Caco-2 (cell line): ENCODE data around the gene GNAO1. TPM values are rescaled to one million over a fixed set of nuclear protein-coding genes. Genes with fewer than 3 reads are reported as not detected.

Source experiments
- BruUV-seq: library from RNA; stranded (reverse); fragments of 400-500 nt; replicated peaks from 2 replicates; lab custom pipeline; 2021; lab: Mats Ljungman, UMichigan
- CTCF ChIA-PET: fragments of 300-600 bp; sonication (Branson Sonifier 250); formaldehyde crosslinking; loops from one replicate; lab custom pipeline; 2022; ENCODE audit warnings: antibody characterized with exemption; lab: Charles Lee
- POLR2A ChIA-PET: fragments of 300-600 bp; sonication (Branson Sonifier 250); formaldehyde crosslinking; loops from one replicate; lab custom pipeline; 2022; ENCODE audit warnings: antibody characterized with exemption; lab: Charles Lee
- DNase-seq, 2 experiments: peaks; one replicate each; pipeline versions ENCODE4 v3.0.0 to v3.0.0-alpha.2; 2020 to 2022
- H3K27me3 ChIP-seq: replicated peaks from 2 replicates; pipeline ENCODE4 v1.6.0; 2011; ENCODE audit warnings: low read length; ENCODE audit not compliant: control insufficient read depth, insufficient read depth
- H3K36me3 ChIP-seq: 2 replicates; pipeline ENCODE4 v1.5.1; 2011; ENCODE audit warnings: low read length; ENCODE audit not compliant: control insufficient read depth, insufficient read depth
- H3K4me1 ChIP-seq: fragments of 250-450 bp; sonication (Bioruptor Pico); 2 replicates; pipeline ENCODE4 v1.5.1; 2020; ENCODE audit warnings: mild to moderate bottlenecking
- H3K4me3 ChIP-seq: 2 replicates; pipeline ENCODE4 v1.5.1; 2011; ENCODE audit warnings: low read depth, mild to moderate bottlenecking, control low read depth, low read length
- H3K9me3 ChIP-seq: fragments of 250-450 bp; sonication (Bioruptor Pico); 2 replicates; pipeline ENCODE4 v1.5.1; 2020; ENCODE audit warnings: mild to moderate bottlenecking, moderate library complexity
- H3K27ac Mint-ChIP-seq: one replicate; pipeline ENCODE4 v1.8.0; 2022; ENCODE audit warnings: mixed read lengths; ENCODE audit not compliant: unreplicated experiment
- H3K27me3 Mint-ChIP-seq: one replicate; pipeline ENCODE4 v1.8.0; 2022; ENCODE audit warnings: mixed read lengths; ENCODE audit not compliant: insufficient read depth, unreplicated experiment
- H3K36me3 Mint-ChIP-seq: one replicate; pipeline ENCODE4 v1.8.0; 2022; ENCODE audit warnings: mild to moderate bottlenecking, mixed read lengths; ENCODE audit not compliant: insufficient read depth, unreplicated experiment
- H3K4me1 Mint-ChIP-seq: one replicate; pipeline ENCODE4 v1.8.0; 2022; ENCODE audit warnings: low read depth, mixed read lengths; ENCODE audit not compliant: unreplicated experiment
- H3K4me3 Mint-ChIP-seq: one replicate; pipeline ENCODE4 v1.8.0; 2022; ENCODE audit warnings: mild to moderate bottlenecking, moderate library complexity, mixed read lengths; ENCODE audit not compliant: unreplicated experiment
- H3K9me3 Mint-ChIP-seq: one replicate; pipeline ENCODE4 v1.8.0; 2022; ENCODE audit warnings: mixed read lengths; ENCODE audit not compliant: unreplicated experiment
- CTCF ChIP-seq, 2 experiments: fragments of 200-600 bp in 1 of 2; IDR thresholded peaks; 1 replicate in 1 of 2; 2 replicates in 1 of 2; pipeline versions ENCODE4 v1.5.1 to v1.8.0; 2011 to 2022; ENCODE audit warnings: antibody characterized with exemption in 1 of 2, control low read depth in 1 of 2, inconsistent platforms in 1 of 2, low read depth in 1 of 2, low read length in 1 of 2, mild to moderate bottlenecking in 1 of 2, moderate library complexity in 1 of 2; ENCODE audit not compliant: insufficient read depth in 1 of 2, severe bottlenecking in 1 of 2, unreplicated experiment in 1 of 2
- intact Hi-C: fragments of 100-400 bp; cut with micrococcal nuclease; formaldehyde crosslinking; loops from one replicate; pipeline ENCODE4 v1.10.0; 2022; ENCODE audit not compliant: unreplicated experiment
- total RNA-seq: library from RNA; stranded (reverse); gene quantifications from 2 replicates; pipeline ENCODE4 v1.2.3, GENCODE V29; 2022

GNAO1 gene
- total RNA-seq, 1 experiment from 2014 or later, result 3.2 TPM

- Histone ChIP-seq H3K4me3 (no peak overlapping the region), H3K36me3 (no peaks in the 10 kb centered on the region), H3K4me1 (peaks cover 6% of the 10 kb centered on the region), H3K27me3 (no peaks in the 10 kb centered on the region), H3K9me3 (peaks cover 12% of the 10 kb centered on the region; the same call in 1 of the 2 replicates)
- CTCF ChIA-PET, result no interaction called here
- POLR2A ChIA-PET, result no interaction called here
- Mint-ChIP-seq H3K4me1 (no peaks in the 10 kb centered on the region), H3K9me3 (peaks cover 17% of the 10 kb centered on the region), H3K36me3 (no peaks in the 10 kb centered on the region), H3K27me3 (no peaks in the 10 kb centered on the region), H3K4me3 (no peak overlapping the region), H3K27ac (no peak overlapping the region)
- no peak for TF ChIP-seq CTCF (IDR thresholded peaks at IDR 0.05; ENCODE audit: insufficient read depth in 1 of 2, low read depth in 1 of 2, low read length in 1 of 2, severe bottlenecking in 1 of 2, unreplicated experiment in 1 of 2)
- no peak for DNase-seq
- intact Hi-C loops, result no loop called here
- no TSS peak for BruUV-seq
Observed at GRCh38 chr16:56274369-56274768, 83.1 kb downstream of the GNAO1 start.

- Mint-ChIP-seq H3K9me3 (peaks cover 17% of the 10 kb centered on the region), H3K27ac (no peak overlapping the region)
Observed at GRCh38 chr16:56275076-56275475, 83.8 kb downstream of the GNAO1 start.

GRCh38 chr16:56275801-56276200 lies 84.5 kb downstream of the GNAO1 start:
- CTCF ChIA-PET, result no interaction called here
- Mint-ChIP-seq H3K27me3 (no peaks in the 10 kb centered on the region), H3K27ac (no peak overlapping the region), H3K4me1 (no peaks in the 10 kb centered on the region), H3K9me3 (peaks cover 17% of the 10 kb centered on the region), H3K36me3 (no peaks in the 10 kb centered on the region), H3K4me3 (no peak overlapping the region)
- Histone ChIP-seq H3K27me3 (no peaks in the 10 kb centered on the region), H3K9me3 (peaks cover 12% of the 10 kb centered on the region; the same call in 1 of the 2 replicates), H3K4me1 (no peaks in the 10 kb centered on the region), H3K4me3 (no peak overlapping the region), H3K36me3 (no peaks in the 10 kb centered on the region)
- DNase-seq, result peak in 1 of 2 experiments; percentile 9
- POLR2A ChIA-PET, result no interaction called here
- intact Hi-C loops, result no loop called here
- no peak for TF ChIP-seq CTCF (IDR thresholded peaks at IDR 0.05; ENCODE audit: insufficient read depth in 1 of 2, low read depth in 1 of 2, low read length in 1 of 2, severe bottlenecking in 1 of 2, unreplicated experiment in 1 of 2)
- no TSS peak for BruUV-seq

More at GRCh38 chr16:56275076-56275475, 83.8 kb downstream of the GNAO1 start:
- ChIA-PET CTCF (no interaction called here), POLR2A (no interaction called here)
- intact Hi-C loops, result no loop called here
- Mint-ChIP-seq H3K4me1 (no peaks in the 10 kb centered on the region), H3K36me3 (no peaks in the 10 kb centered on the region), H3K27me3 (no peaks in the 10 kb centered on the region), H3K4me3 (no peak overlapping the region)
- no peaks in the 10 kb centered on the region for H3K27me3 ChIP-seq
- no TSS peak for BruUV-seq
- DNase-seq, result no peak
- H3K36me3 ChIP-seq, result no peaks in the 10 kb centered on the region
- H3K4me3 ChIP-seq, result no peak overlapping the region
- peaks cover 12% of the 10 kb centered on the region; the same call in 1 of the 2 replicates for H3K9me3 ChIP-seq
- H3K4me1 ChIP-seq, result peaks cover under 1% of the 10 kb centered on the region; the same call in 1 of the 2 replicates
- TF ChIP-seq CTCF (IDR thresholded peaks at IDR 0.05; ENCODE audit: insufficient read depth in 1 of 2, low read depth in 1 of 2, low read length in 1 of 2, severe bottlenecking in 1 of 2, unreplicated experiment in 1 of 2), result no peak
